ENCODE measurements around the gene SELENOW. TPM values are rescaled to one million over a fixed set of nuclear protein-coding genes. Genes with fewer than 3 reads are reported as not detected.

Gene SELENOW
- total and polyA plus RNA-seq, 4 donors = 28.2 to 102 (median 67.4) TPM

GRCh38 chr19:47819858-47820257, 41.4 kb downstream of the SELENOW start (continued):
- TF ChIP-seq, protein P1, sequence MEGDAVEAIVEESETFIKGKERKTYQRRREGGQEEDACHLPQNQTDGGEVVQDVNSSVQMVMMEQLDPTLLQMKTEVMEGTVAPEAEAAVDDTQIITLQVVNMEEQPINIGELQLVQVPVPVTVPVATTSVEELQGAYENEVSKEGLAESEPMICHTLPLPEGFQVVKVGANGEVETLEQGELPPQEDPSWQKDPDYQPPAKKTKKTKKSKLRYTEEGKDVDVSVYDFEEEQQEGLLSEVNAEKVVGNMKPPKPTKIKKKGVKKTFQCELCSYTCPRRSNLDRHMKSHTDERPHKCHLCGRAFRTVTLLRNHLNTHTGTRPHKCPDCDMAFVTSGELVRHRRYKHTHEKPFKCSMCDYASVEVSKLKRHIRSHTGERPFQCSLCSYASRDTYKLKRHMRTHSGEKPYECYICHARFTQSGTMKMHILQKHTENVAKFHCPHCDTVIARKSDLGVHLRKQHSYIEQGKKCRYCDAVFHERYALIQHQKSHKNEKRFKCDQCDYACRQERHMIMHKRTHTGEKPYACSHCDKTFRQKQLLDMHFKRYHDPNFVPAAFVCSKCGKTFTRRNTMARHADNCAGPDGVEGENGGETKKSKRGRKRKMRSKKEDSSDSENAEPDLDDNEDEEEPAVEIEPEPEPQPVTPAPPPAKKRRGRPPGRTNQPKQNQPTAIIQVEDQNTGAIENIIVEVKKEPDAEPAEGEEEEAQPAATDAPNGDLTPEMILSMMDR (IDR thresholded peaks at IDR 0.05; ENCODE audit: low read depth, low read length, missing input control) = no peak
- TF ChIP-seq EGR1 (IDR thresholded peaks at IDR 0.05; ENCODE audit: low read depth in 2 of 2) (no peak), TAF1 (conservative IDR thresholded peaks at IDR 0.05) (no peak), GABPA (IDR thresholded peaks at IDR 0.05 in 1 of 2, conservative IDR thresholded peaks at IDR 0.05 in 1 of 2) (no peak), MAX (IDR thresholded peaks at IDR 0.05) (no peak), ATF3 (IDR thresholded peaks at IDR 0.05) (no peak), RAD21 (IDR thresholded peaks at IDR 0.05) (no peak), RXRA (IDR thresholded peaks at IDR 0.05) (no peak)

- Histone ChIP-seq H3K4me1 (ENCODE audit: control insufficient read depth in 4 of 4, insufficient read depth in 4 of 4, low read length in 3 of 4) (no peaks in the 10 kb centered on the region), H3K9me3 (ENCODE audit: control insufficient read depth in 4 of 4, low read length in 3 of 4) (no peaks in the 10 kb centered on the region), H3K36me3 (ENCODE audit: control insufficient read depth in 4 of 4, insufficient read depth in 3 of 4, low read depth in 1 of 4, low read length in 3 of 4) (no peaks in the 10 kb centered on the region), H3K27ac (ENCODE audit: low read depth in 1 of 2, low read length in 2 of 2) (no peak overlapping the region), H3K4me3 (ENCODE audit: low read depth in 1 of 3, low read length in 3 of 3) (no peak overlapping the region), H3K9ac (ENCODE audit: low read depth in 1 of 2, low read length in 2 of 2) (no peak overlapping the region), H3K27me3 (ENCODE audit: control insufficient read depth in 4 of 4, insufficient read depth in 4 of 4, low read length in 3 of 4) (peaks cover 0 to 4% (median 1%) of the 10 kb centered on the region in 4 donors)
- no peak for DNase-seq (ENCODE audit: low spot score)
- TF ChIP-seq, protein P1 (IDR thresholded peaks at IDR 0.05; ENCODE audit: low read depth, low read length, missing input control) = no peak
- TF ChIP-seq NR2F2 (IDR thresholded peaks at IDR 0.05) = no peak
- no peak for TF ChIP-seq YY1 (IDR thresholded peaks at IDR 0.05)
- no peak for TF ChIP-seq ATF3 (IDR thresholded peaks at IDR 0.05)
- TF ChIP-seq ZBTB33 (IDR thresholded peaks at IDR 0.05) = no peak
- TF ChIP-seq JUND (IDR thresholded peaks at IDR 0.05) = no peak
- no peak for TF ChIP-seq HNF4G (IDR thresholded peaks at IDR 0.05)
- no peak for TF ChIP-seq RXRA (IDR thresholded peaks at IDR 0.05)
- no peak for TF ChIP-seq FOXA2 (IDR thresholded peaks at IDR 0.05)
- no peak for TF ChIP-seq EGR1 (IDR thresholded peaks at IDR 0.05; ENCODE audit: low read depth in 2 of 2)
- no peak for TF ChIP-seq TAF1 (conservative IDR thresholded peaks at IDR 0.05)
- TF ChIP-seq MAX (IDR thresholded peaks at IDR 0.05) = no peak
- no peak for TF ChIP-seq GABPA (IDR thresholded peaks at IDR 0.05 in 1 of 2, conservative IDR thresholded peaks at IDR 0.05 in 1 of 2)
- WGBS = 64% methylated on average over 2 of the region's 2 CpGs
Observed at GRCh38 chr19:47820410-47820809, 41.9 kb downstream of the SELENOW start.
